Activated gamma-delta T cell (primary cell): ENCODE measurements around the gene RNF224.
A peak's percentile ranks its signal among the peaks of the same experiment; 100 is the strongest.

Experiments
- DNase-seq: peaks from one replicate; lab custom pipeline; 2025; lab: John Stamatoyannopoulos, UW
- total RNA-seq, 2 donors: gene quantifications; one replicate each; lab custom pipeline; 2026; lab: John Stamatoyannopoulos, UW

The RNF224 gene
- total RNA-seq: 0.04 to 0.15 reads per million in 2 donors

- DNase-seq: peak; percentile 48
Observed at GRCh38 chr9:137227054-137227852, at the start of gene RNF224. TSS of gene RNF224 (plus strand) at chr9:137227502. CDS start at chr9:137228336, 834 bp downstream.

GRCh38 chr9:137178201-137178938 lies 48.9 kb upstream of the RNF224 start:
- DNase-seq: no peak

GRCh38 chr9:137178939-137179630 lies 48.2 kb upstream of the RNF224 start:
- DNase-seq: no peak

GRCh38 chr9:137179761-137180160 lies 47.5 kb upstream of the RNF224 start:
- DNase-seq: no peak

GRCh38 chr9:137180491-137180890 lies 46.8 kb upstream of the RNF224 start:
- DNase-seq: no peak

GRCh38 chr9:137181680-137182079 lies 45.6 kb upstream of the RNF224 start:
- no peak for DNase-seq

- DNase-seq: no peak
Observed at GRCh38 chr9:137182836-137183235, 44.5 kb upstream of the RNF224 start.

GRCh38 chr9:137183980-137184595 lies 43.2 kb upstream of the RNF224 start:
- DNase-seq: no peak

GRCh38 chr9:137184881-137185660 lies 42.2 kb upstream of the RNF224 start:
- no peak for DNase-seq

GRCh38 chr9:137185921-137186320 lies 41.4 kb upstream of the RNF224 start:
- no peak for DNase-seq

GRCh38 chr9:137186385-137186784 lies 40.9 kb upstream of the RNF224 start:
- no peak for DNase-seq

- DNase-seq: no peak
Observed at GRCh38 chr9:137187386-137187785, 39.9 kb upstream of the RNF224 start.

- DNase-seq: no peak
Observed at GRCh38 chr9:137188086-137188489, 39.2 kb upstream of the RNF224 start.

- peak; percentile 92 for DNase-seq
Observed at GRCh38 chr9:137188490-137189296, 38.6 kb upstream of the RNF224 start, which contains the start of the genes ANAPC2 and SSNA1. TSS of gene ANAPC2 (minus strand) at chr9:137188560. CDS start at chr9:137188532, 28 bp downstream. TSS of gene SSNA1 (plus strand) at chr9:137188676. CDS start at chr9:137188727, 51 bp downstream.

GRCh38 chr9:137189297-137190295 lies 37.7 kb upstream of the RNF224 start:
- no peak for DNase-seq

- DNase-seq: no peak
Observed at GRCh38 chr9:137190315-137190856, 36.9 kb upstream of the RNF224 start.

- DNase-seq: no peak
Observed at GRCh38 chr9:137191245-137191644, 36.1 kb upstream of the RNF224 start.

GRCh38 chr9:137191691-137192447 lies 35.4 kb upstream of the RNF224 start:
- no peak for DNase-seq
